ENCODE data around the gene NSD2. TPM values are rescaled to one million over a fixed set of nuclear protein-coding genes. Genes with fewer than 3 reads are reported as not detected.

The NSD2 gene
- polyA plus RNA-seq, 1 donor (not counting 4 experiments of a cell fraction or from before 2014, with no cell fraction given): 22.6 TPM

DNA sequence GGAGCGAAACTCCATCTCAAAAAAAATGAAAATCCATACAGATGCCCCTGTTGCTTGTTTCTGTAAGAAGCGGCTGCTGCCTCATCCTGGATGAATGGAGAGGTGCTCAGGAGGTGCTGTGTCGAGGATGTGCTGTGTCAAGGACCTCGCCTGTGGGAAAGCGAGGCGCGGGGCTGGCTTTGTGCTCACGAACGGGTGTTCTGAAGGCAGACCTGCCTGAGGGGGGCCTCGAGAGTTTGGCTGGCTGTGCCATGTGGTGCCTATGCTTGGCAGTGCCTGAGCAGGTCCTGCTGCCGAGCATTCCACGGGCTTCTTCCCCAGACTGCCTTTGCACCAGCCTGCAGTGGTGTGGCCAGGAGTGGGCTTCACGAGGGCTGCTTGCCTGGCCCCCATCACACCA is 61.5 kb downstream of the NSD2 start:
- Histone ChIP-seq H2AFZ (ENCODE audit: control insufficient read depth, low read length) (no peak overlapping the region), H3K27ac (ENCODE audit: control insufficient read depth, insufficient read depth, low read length) (no peak overlapping the region), H3K9me3 (ENCODE audit: control insufficient read depth, low read depth, low read length) (no peaks in the 10 kb centered on the region), H3K4me1 (ENCODE audit: control insufficient read depth, extremely low read depth, insufficient read depth, low read length) (no peaks in the 10 kb centered on the region), H3K27me3 (ENCODE audit: control insufficient read depth, extremely low read depth, insufficient read depth, low read length) (no peaks in the 10 kb centered on the region), H3K4me3 (ENCODE audit: control insufficient read depth in 2 of 3, extremely low read depth in 1 of 3, insufficient read depth in 2 of 3, low read depth in 1 of 3, low read length in 3 of 3) (no peak overlapping the region), H3K9me1 (ENCODE audit: control insufficient read depth, extremely low read depth, insufficient read depth, low read length) (no peaks in the 10 kb centered on the region), H3K9ac (ENCODE audit: control insufficient read depth, extremely low read depth, insufficient read depth, low read length) (no peak overlapping the region), H3K4me2 (ENCODE audit: control insufficient read depth, extremely low read depth, insufficient read depth, low read depth, low read length) (no peak overlapping the region), H3K36me3 (ENCODE audit: control insufficient read depth in 2 of 2, extremely low read depth in 1 of 2, insufficient read depth in 2 of 2, low read length in 2 of 2) (peaks cover 2 to 40% of the 10 kb centered on the region in 2 experiments), H3K79me2 (ENCODE audit: control insufficient read depth, insufficient read depth, low read length) (peaks cover 14% of the 10 kb centered on the region), H4K20me1 (ENCODE audit: control insufficient read depth, extremely low read depth, insufficient read depth, low read length) (peaks cover 2% of the 10 kb centered on the region)
- dilution Hi-C loops (cut with MboI; ENCODE audit: extremely low pct_ligation_motif_present, low sequenced_read_pairs): no loop called here
- TF ChIP-seq, protein P1, sequence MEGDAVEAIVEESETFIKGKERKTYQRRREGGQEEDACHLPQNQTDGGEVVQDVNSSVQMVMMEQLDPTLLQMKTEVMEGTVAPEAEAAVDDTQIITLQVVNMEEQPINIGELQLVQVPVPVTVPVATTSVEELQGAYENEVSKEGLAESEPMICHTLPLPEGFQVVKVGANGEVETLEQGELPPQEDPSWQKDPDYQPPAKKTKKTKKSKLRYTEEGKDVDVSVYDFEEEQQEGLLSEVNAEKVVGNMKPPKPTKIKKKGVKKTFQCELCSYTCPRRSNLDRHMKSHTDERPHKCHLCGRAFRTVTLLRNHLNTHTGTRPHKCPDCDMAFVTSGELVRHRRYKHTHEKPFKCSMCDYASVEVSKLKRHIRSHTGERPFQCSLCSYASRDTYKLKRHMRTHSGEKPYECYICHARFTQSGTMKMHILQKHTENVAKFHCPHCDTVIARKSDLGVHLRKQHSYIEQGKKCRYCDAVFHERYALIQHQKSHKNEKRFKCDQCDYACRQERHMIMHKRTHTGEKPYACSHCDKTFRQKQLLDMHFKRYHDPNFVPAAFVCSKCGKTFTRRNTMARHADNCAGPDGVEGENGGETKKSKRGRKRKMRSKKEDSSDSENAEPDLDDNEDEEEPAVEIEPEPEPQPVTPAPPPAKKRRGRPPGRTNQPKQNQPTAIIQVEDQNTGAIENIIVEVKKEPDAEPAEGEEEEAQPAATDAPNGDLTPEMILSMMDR (optimal IDR thresholded peaks at IDR 0.05 in 1 of 3, IDR thresholded peaks at IDR 0.05 in 1 of 3, conservative IDR thresholded peaks at IDR 0.05 in 1 of 3; ENCODE audit: extremely low read depth in 1 of 3, insufficient read depth in 2 of 3, low read length in 3 of 3): no peak
- no peak for TF ChIP-seq EZH2 (IDR thresholded peaks at IDR 0.05; ENCODE audit: low read length)
- no peak for DNase-seq (ENCODE audit: low read depth, low spot score)
- no peak for FAIRE-seq

DNA sequence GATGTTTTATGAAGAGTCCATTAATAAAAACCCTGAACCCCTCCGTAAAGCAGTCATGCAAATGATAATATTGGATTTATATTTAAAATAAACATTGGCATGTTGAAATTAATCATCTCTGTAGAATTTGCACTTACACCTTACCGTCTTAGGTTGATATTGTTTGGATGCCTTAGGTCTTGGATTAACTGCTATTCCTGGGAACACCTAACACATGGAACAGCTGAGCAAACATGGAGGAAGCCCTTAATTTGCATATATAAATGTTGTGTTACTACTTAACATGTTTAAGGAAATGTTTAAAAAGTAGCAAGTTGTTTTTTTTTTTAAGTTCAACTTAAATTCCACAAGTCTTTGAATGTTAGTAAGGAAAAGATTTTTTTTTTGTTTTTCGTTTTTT is 62.5 kb downstream of the NSD2 start:
- Histone ChIP-seq H4K20me1 (ENCODE audit: control insufficient read depth, extremely low read depth, insufficient read depth, low read length) (peaks cover 2% of the 10 kb centered on the region), H3K36me3 (ENCODE audit: control insufficient read depth in 2 of 2, extremely low read depth in 1 of 2, insufficient read depth in 2 of 2, low read length in 2 of 2) (peaks cover 2 to 37% of the 10 kb centered on the region in 2 experiments), H3K79me2 (ENCODE audit: control insufficient read depth, insufficient read depth, low read length) (peaks cover 10% of the 10 kb centered on the region), H3K27me3 (ENCODE audit: control insufficient read depth, extremely low read depth, insufficient read depth, low read length) (no peaks in the 10 kb centered on the region), H3K4me3 (ENCODE audit: control insufficient read depth in 2 of 3, extremely low read depth in 1 of 3, insufficient read depth in 2 of 3, low read depth in 1 of 3, low read length in 3 of 3) (no peak overlapping the region), H2AFZ (ENCODE audit: control insufficient read depth, low read length) (no peak overlapping the region), H3K27ac (ENCODE audit: control insufficient read depth, insufficient read depth, low read length) (no peak overlapping the region), H3K4me1 (ENCODE audit: control insufficient read depth, extremely low read depth, insufficient read depth, low read length) (no peaks in the 10 kb centered on the region), H3K9me1 (ENCODE audit: control insufficient read depth, extremely low read depth, insufficient read depth, low read length) (no peaks in the 10 kb centered on the region), H3K4me2 (ENCODE audit: control insufficient read depth, extremely low read depth, insufficient read depth, low read depth, low read length) (no peak overlapping the region), H3K9ac (ENCODE audit: control insufficient read depth, extremely low read depth, insufficient read depth, low read length) (no peak overlapping the region), H3K9me3 (ENCODE audit: control insufficient read depth, low read depth, low read length) (no peaks in the 10 kb centered on the region)
- no peak for TF ChIP-seq EZH2 (IDR thresholded peaks at IDR 0.05; ENCODE audit: low read length)
- TF ChIP-seq, protein P1 (optimal IDR thresholded peaks at IDR 0.05 in 1 of 3, IDR thresholded peaks at IDR 0.05 in 1 of 3, conservative IDR thresholded peaks at IDR 0.05 in 1 of 3; ENCODE audit: extremely low read depth in 1 of 3, insufficient read depth in 2 of 3, low read length in 3 of 3): no peak
- dilution Hi-C loops (cut with MboI; ENCODE audit: extremely low pct_ligation_motif_present, low sequenced_read_pairs): no loop called here
- FAIRE-seq: no peak
- DNase-seq (ENCODE audit: low read depth, low spot score): no peak
